HG03175 (cell line): ENCODE results near the gene RFPL4AL1.
"Not testable (repeated sequence)": the region's sequence is repeated elsewhere in the genome, so short reads cannot be mapped to it uniquely, and the experiment has no call there.

Experiments
- ATAC-seq: cut with Tn5 transposase; IDR thresholded peaks from one replicate; pipeline ENCODE4 v1.9.1; 2021; ENCODE audit warnings: mild to moderate bottlenecking, moderate library complexity; ENCODE audit not compliant: unreplicated experiment

The RFPL4AL1 gene

DNA sequence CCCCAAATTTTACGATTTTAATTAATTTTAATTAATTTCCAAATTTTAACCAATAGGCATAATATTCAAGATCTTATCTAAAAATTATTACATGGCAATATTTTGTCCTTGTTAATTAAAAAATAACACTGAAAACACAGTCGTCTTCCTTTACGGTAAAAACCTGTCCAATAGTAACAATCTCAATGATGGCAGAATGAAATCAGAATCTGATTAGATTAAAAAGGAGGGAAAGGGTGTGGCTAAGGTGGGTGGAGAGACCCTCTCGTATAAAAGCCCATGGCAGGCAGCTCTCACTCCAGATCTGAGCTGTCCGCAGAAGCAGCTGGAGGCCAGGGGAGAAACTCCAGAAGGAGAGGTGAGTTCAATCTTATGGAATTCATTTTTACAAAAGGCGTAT, at the start of gene RFPL4AL1:
Gene RFPL4AL1, plus strand, starts transcription at position 301 of the 400 bp plus-strand sequence. CDS start 2,687 bp downstream, outside the sequence.
- not testable (repeated sequence) for ATAC-seq

GRCh38 chr19:55720214-55720746, 48.6 kb upstream of the RFPL4AL1 start:
- no peak for ATAC-seq

GRCh38 chr19:55720801-55721200, 48.1 kb upstream of the RFPL4AL1 start:
- ATAC-seq = no peak

GRCh38 chr19:55723491-55723890, 45.4 kb upstream of the RFPL4AL1 start:
- no peak for ATAC-seq

GRCh38 chr19:55730378-55730777, 38.5 kb upstream of the RFPL4AL1 start:
- not testable (repeated sequence) for ATAC-seq

DNA sequence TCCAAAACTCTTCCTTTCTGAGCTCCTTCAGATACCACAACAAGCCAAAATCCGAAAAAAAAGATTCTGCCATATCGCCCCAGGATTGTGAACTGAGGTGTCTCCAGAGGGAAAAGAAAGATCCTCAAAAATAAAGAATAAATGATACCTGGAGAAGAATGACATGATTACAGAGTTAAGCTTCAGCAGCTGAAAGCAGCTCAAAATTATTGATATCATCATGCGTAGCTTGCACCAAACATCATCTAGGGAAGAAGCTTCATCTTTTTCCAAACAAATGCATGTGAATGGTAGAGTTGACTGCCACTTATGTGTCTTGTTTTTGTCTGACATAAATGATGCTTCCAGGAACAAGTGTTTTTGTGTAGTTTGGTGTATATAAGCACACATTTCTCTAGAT, 30.6 kb upstream of the RFPL4AL1 start, which contains the start of gene NLRP9:
Gene NLRP9, minus strand, starts transcription at position 101 of the 400 bp plus-strand sequence. Its CDS starts 28 bp downstream, at position 73.
- ATAC-seq = no peak

DNA sequence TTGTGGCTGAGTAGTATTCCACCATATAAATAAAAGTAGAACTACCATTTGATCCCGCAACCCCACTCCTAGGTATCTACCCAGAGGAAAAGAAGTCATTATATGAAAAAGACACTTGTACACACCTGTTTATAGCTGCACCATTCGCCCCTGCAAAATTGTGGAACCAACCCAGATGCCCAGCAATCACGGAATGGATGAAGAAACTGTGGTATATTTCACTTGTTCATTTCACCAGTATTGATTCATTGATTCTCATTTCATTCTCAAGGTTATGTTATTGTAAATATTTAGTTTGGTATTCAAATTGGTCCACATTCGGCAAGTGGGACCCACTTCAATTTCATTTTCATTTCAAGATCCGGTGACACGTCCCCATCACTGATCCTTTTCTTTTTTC, 18.2 kb upstream of the RFPL4AL1 start:
- ATAC-seq = no peak

DNA sequence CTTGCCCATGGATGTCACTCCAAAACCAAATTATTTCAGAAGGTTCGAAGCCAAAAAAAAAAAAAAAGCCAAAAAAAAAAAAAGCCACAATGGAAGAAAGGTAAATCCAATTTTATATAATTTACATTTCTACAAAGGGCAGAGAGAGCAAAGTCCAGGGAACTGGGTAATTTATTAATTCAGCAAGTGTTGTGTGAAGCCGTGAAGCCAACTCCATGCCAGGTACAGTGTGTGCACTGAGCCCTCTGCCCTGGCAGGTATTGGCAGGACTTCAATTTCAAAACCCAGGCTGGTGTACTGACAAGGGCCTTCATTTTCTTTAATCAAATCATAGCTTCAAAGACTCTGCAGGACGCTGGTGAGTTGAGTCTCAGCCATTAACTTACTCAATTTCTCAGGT, 15.5 kb upstream of the RFPL4AL1 start:
- no peak for ATAC-seq

DNA sequence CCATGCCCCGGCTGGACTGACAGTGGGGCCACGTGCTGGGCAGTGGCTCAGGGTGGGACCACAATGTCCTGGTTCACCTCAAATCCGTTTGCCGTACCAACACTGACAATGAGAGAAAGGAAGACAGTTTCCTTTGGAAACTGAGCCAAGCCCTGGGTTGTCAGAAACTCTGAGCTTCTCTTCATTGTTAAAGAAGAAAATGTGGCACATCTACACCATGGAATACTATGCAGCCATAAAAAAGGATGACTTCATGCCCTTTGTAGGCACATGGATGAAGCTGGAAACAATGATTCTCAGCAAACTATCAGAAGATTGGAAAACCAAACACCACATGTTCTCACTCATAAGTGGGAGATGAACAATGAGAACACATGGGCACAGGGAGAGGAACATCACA, 12.1 kb upstream of the RFPL4AL1 start:
- not testable (repeated sequence) for ATAC-seq

DNA sequence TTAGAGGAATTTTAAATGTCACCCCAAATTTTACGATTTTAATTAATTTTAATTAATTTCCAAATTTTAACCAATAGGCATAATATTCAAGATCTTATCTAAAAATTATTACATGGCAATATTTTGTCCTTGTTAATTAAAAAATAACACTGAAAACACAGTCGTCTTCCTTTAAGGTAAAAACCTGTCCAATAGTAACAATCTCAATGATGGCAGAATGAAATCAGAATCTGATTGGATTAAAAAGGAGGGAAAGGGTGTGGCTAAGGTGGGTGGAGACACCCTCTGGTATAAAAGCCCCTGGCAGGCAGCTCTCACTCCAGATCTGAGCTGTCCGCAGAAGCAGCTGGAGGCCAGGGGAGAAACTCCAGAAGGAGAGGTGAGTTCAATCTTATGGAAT, 10.1 kb upstream of the RFPL4AL1 start, which contains the start of gene RFPL4A:
Gene RFPL4A, plus strand, starts transcription at position 301 of the 400 bp plus-strand sequence. CDS start 2,704 bp downstream, outside the sequence.
- ATAC-seq = not testable (repeated sequence)

DNA sequence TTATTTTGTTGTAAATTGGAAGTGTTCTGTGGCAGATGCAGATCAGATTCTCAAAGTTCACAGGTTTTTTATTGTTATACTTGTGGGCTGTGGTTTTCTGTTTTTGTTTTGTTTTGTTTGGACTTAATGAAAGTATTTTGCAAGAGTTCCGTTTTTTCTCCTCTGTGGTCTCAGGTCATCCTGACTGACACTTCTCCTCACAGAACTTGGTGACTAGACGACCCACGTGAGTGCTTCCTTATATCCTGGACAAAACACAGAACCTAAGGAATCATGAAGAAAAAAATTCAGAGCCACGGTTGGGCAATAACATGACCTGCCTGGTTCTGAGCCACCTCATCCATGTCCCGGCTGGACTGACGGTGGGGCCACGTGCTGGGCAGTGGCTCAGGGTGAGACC, 2.5 kb upstream of the RFPL4AL1 start:
- ATAC-seq = no peak

GRCh38 chr19:55769632-55770031, 714 bp downstream of the RFPL4AL1 start:
- ATAC-seq = not testable (repeated sequence)

- ATAC-seq = no peak
These were observed 8.6 kb downstream of the RFPL4AL1 start for GRCh38 chr19:55777528-55777927.

GRCh38 chr19:55778331-55778730, 9.4 kb downstream of the RFPL4AL1 start:
- no peak for ATAC-seq

DNA sequence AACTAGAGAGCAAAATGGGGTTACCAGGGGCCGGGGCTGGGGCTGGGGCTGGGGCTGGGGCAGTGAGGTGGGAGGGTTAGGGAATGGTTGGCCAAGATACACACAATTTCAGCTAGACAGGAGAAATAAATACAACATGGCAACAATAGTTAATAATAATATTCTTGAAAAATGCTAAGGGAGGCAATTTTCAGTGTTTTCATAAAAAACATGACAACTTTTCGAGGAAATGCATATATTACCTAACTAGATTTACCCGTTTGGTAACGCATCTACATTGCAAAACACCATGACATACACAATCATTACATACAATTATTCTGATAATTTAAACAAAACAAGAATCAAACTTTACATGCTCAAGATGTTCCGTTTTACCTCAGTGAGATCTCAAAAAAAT, 12.2 kb downstream of the RFPL4AL1 start:
- ATAC-seq = no peak

DNA sequence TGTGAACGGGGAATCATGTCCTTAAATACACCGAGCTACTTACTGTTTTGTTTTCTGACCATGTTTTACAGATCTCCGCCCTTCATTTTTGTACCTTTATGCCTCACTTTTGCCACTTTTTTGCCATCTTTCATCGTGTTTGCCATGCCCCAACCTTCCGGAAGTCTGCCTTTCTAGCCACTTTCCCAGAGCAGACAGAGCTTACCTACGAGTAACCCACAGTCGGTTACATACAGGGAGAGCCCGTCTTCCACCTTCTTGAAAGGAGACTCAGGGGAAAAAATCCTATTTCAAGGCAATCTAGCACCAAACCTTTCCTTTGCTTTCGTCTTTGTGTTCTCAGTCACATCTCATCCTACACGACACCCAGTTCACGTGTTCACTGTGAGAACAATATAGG, 26.1 kb downstream of the RFPL4AL1 start:
- no peak for ATAC-seq

DNA sequence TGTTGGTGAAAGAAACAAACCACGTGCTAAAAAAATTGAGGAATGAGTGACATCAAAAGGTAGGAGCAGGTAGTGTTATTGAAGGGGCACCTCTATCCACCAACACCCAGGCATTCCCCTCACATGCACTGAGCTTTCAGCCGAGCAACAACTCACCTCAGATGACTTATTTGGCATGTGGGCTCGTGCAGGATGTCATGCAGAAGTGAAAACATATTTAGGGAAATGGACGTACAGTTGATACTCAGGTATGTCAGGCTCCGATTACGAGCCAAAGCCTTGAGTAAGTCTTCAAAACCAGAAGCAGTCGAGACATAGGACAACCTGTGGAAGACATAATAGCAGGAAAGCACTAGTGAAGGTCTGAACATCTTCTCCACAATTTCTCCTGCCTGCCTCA, 32.5 kb downstream of the RFPL4AL1 start:
- no peak for ATAC-seq

DNA sequence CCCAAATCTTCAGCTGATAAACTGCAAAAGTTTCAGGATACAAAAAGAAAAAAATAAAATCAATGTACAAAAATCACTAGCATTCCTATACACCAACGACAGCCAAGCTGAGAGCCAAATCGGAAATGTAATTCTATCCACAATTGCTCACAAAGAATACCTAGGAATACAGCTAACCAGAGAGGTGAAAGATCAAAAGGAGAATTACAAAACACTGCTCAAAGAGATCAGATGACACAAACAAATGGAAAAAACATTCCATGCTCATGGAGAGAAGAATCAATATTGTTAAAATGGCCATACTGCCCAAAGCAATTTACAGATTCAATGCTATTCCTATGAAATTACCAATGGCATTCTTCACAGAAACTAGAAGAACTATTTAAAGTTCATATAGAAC, 33.4 kb downstream of the RFPL4AL1 start:
- no peak for ATAC-seq

DNA sequence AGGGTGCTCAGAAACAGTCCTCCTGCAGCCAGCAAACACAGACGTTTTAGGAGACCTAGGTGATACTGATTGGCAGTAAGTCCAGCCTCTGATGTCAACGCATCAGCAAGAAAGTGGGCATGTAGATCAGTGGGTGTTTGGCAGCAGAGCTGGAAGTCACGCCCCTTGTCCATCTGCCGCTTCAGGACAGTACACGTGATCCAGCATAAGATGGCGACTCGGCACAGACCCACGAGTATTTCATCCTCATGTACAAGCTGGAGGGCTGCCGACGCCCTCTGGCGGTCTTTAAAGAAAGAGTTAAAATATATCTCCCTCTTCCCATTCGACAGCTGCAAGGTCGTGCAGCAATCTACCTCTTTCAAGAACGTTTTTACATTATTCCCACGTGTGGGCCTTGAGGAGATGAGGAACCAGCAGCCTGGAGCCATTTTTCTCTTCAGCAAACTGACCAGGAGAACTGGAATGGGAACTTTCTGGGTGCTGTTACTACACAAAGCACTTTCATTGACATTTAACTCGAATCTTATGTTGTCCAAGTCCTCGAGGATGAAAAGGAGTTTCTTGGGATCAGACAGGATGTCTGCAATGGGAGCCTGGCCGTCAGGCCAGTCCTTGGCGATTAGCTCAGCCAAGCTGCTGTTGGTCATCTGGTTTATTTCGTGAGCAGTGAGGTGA, 40.6 kb downstream of the RFPL4AL1 start:
- no peak for ATAC-seq

GRCh38 chr19:55811340-55811739, 42.4 kb downstream of the RFPL4AL1 start:
- ATAC-seq = no peak

- no peak for ATAC-seq
These were observed 43.5 kb downstream of the RFPL4AL1 start for GRCh38 chr19:55812449-55812848.

- ATAC-seq = no peak
These were observed 45.0 kb downstream of the RFPL4AL1 start for GRCh38 chr19:55813906-55814305.
